ENCODE data around the gene IGFLR1. TPM values are rescaled to one million over a fixed set of nuclear protein-coding genes. Genes with fewer than 3 reads are reported as not detected.

The IGFLR1 gene
- total and polyA plus RNA-seq, 2 of the 4 experiments (the other 2 are of a cell fraction) = 0.72 to 2.7 TPM

- Histone ChIP-seq H3K9ac (ENCODE audit: low read depth, low read length) (no peak overlapping the region), H2BK120ac (ENCODE audit: low read depth, low read length) (no peak overlapping the region), H4K20me1 (ENCODE audit: insufficient read depth, low read length) (peaks cover 6% of the 10 kb centered on the region; the same call in 1 of the 2 replicates), H2BK15ac (ENCODE audit: low read depth, low read length) (no peak overlapping the region), H3K27ac (ENCODE audit: insufficient read depth, low read length) (no peak overlapping the region), H4K8ac (ENCODE audit: low read depth in 2 of 2, low read length in 2 of 2) (peak overlapping the region in 1 of 2 experiments; percentile 80; a peak in 1 of 4 replicates), H2BK20ac (ENCODE audit: low read depth, low read length) (no peak overlapping the region), H3K18ac (ENCODE audit: low read depth, low read length) (no peak overlapping the region), H3K4me1 (ENCODE audit: control insufficient read depth, insufficient read depth, low read length) (peaks cover 13% of the 10 kb centered on the region), H3K4ac (ENCODE audit: low read depth, low read length) (no peak overlapping the region; the same call in 1 of the 2 replicates), H3K79me1 (ENCODE audit: low read depth in 1 of 2, low read length in 2 of 2) (peaks cover 28 to 67% of the 10 kb centered on the region in 2 experiments; a peak in 3 of 4 replicates), H2BK5ac (ENCODE audit: low read depth, low read length, poor library complexity, severe bottlenecking) (no peak overlapping the region), H3K9me1 (ENCODE audit: insufficient read depth, low read length) (0 out of 2 replicates have a peak, but pooled peaks cover 13% of the 10 kb centered on the region), H3K56ac (ENCODE audit: extremely low read depth, insufficient read depth, low read length) (no peak overlapping the region), H2AK9ac (replicated peaks; ENCODE audit: low read depth, low read length, poor library complexity) (no peak overlapping the region), H4K91ac (ENCODE audit: insufficient read depth, low read depth, low read length) (no peak overlapping the region), H3K4me3 (ENCODE audit: insufficient read depth, low read depth, low read length) (no peak overlapping the region), H4K5ac (ENCODE audit: low read depth, low read length) (no peak overlapping the region), H3K14ac (replicated peaks; ENCODE audit: low read depth, low read length) (no peak overlapping the region), H3K36me3 (ENCODE audit: control insufficient read depth, insufficient read depth, low read length) (peaks cover 29% of the 10 kb centered on the region; the same call in 1 of the 2 replicates), H3K23ac (ENCODE audit: low read depth, low read length) (no peak overlapping the region), H2AFZ (replicated peaks; ENCODE audit: low read length, poor library complexity) (no peak overlapping the region), H3K4me2 (ENCODE audit: low read depth, low read length) (no peak overlapping the region), H3K27me3 (ENCODE audit: control insufficient read depth, insufficient read depth, low read length) (no peaks in the 10 kb centered on the region), H2AK5ac (ENCODE audit: low read depth, low read length) (0 out of 2 replicates have a peak overlapping the region, but pooled peaks have one; percentile 92), H3K9me3 (ENCODE audit: control insufficient read depth, insufficient read depth, low read length) (no peaks in the 10 kb centered on the region)
- ChIA-PET CTCF (no interaction called here), POLR2A (ENCODE audit: unreplicated experiment) (interaction anchor here (0.6 kb wide), 1 partner anchor 17 kb away, joined by 3 read pairs; no protein-coding TSS in a partner anchor)
- ATAC-seq (ENCODE audit: low read depth) (no peak), DNase-seq (no peak)
- dilution Hi-C loops (cut with HindIII; ENCODE audit: low sequenced_read_pairs, unreplicated experiment) (no loop called here), in situ Hi-C loops (cut with MboI; ENCODE audit: low sequenced_read_pairs) (no loop called here), intact Hi-C loops (cut with micrococcal nuclease) (loop anchor here (5.0 kb wide), 1 partner anchor 178 kb away; no protein-coding TSS in a partner anchor)
- WGBS, 2 experiments (ENCODE audit: extremely low coverage in 2 of 2, insufficient read length in 1 of 2) = 72% methylated on average over 3 of the region's 13 CpGs; no CpG with 5 or more reads in 1 of the 2 experiments
- BruUV-seq (replicated peaks) = TSS peak; percentile 96
- TF ChIP-seq CTCF (conservative IDR thresholded peaks at IDR 0.05; ENCODE audit: low read depth, low read length) = no peak
- TF ChIP-seq RAD21 (IDR thresholded peaks at IDR 0.05; ENCODE audit: low read length) = no peak
- TF ChIP-seq CEBPB (IDR thresholded peaks at IDR 0.05; ENCODE audit: low read depth, low read length) = no peak
- no peak for TF ChIP-seq ELK1 (IDR thresholded peaks at IDR 0.05; ENCODE audit: borderline replicate concordance, low read depth, low read length)
- TF ChIP-seq BHLHE40 (IDR thresholded peaks at IDR 0.05; ENCODE audit: low read depth, low read length) = no peak
- TF ChIP-seq POLR2A (IDR thresholded peaks at IDR 0.05; ENCODE audit: low read depth, low read length) = no peak; the same call in 1 of the 2 replicates
- no peak for TF ChIP-seq NFE2L2 (IDR thresholded peaks at IDR 0.05; ENCODE audit: low read depth, low read length)
- no peak for TF ChIP-seq CHD1 (IDR thresholded peaks at IDR 0.05; ENCODE audit: low read depth, low read length)
- TF ChIP-seq SMC3 (IDR thresholded peaks at IDR 0.05; ENCODE audit: low read depth, low read length) = no peak
- no peak for TF ChIP-seq MAFK (IDR thresholded peaks at IDR 0.05; ENCODE audit: low read depth, low read length)
- TF ChIP-seq FOS (IDR thresholded peaks at IDR 0.05; ENCODE audit: low read depth, low read length) = no peak
- TF ChIP-seq USF2 (IDR thresholded peaks at IDR 0.05; ENCODE audit: low read depth, low read length) = no peak
- no peak for TF ChIP-seq MXI1 (IDR thresholded peaks at IDR 0.05; ENCODE audit: borderline replicate concordance, low read depth, low read length)
- TF ChIP-seq MAZ (IDR thresholded peaks at IDR 0.05; ENCODE audit: borderline replicate concordance, low read depth, low read length) = no peak
Measured at GRCh38 chr19:35754370-35755130, 12.3 kb upstream of the IGFLR1 start.
